GM12891 (cell line): ENCODE results near the gene FAM50A.

Experiments
- PAX5 ChIP-seq: IDR thresholded peaks from 2 replicates; pipeline ENCODE4 v1.6.1; 2011; ENCODE audit warnings: low read length, moderate library complexity, mild to moderate bottlenecking; ENCODE audit not compliant: insufficient read depth, severe bottlenecking
- POLR2A ChIP-seq: IDR thresholded peaks from 2 replicates; pipeline ENCODE4 v1.6.1; 2011; ENCODE audit warnings: low read depth, low read length, control low read depth
- POLR2AphosphoS5 ChIP-seq: IDR thresholded peaks from 2 replicates; pipeline ENCODE4 v1.6.1; 2011; ENCODE audit warnings: low read depth, low read length, control low read depth
- POU2F2 ChIP-seq: IDR thresholded peaks from 2 replicates; pipeline ENCODE4 v1.6.1; 2011; ENCODE audit warnings: low read depth, mild to moderate bottlenecking, control low read depth, low read length, moderate library complexity
- SPI1 ChIP-seq: IDR thresholded peaks from 2 replicates; pipeline ENCODE4 v1.6.1; 2011; ENCODE audit warnings: low read depth, low read length, control low read depth
- TAF1 ChIP-seq: IDR thresholded peaks from 2 replicates; pipeline ENCODE4 v1.6.1; 2011; ENCODE audit warnings: low read depth, low read length, control low read depth

DNA sequence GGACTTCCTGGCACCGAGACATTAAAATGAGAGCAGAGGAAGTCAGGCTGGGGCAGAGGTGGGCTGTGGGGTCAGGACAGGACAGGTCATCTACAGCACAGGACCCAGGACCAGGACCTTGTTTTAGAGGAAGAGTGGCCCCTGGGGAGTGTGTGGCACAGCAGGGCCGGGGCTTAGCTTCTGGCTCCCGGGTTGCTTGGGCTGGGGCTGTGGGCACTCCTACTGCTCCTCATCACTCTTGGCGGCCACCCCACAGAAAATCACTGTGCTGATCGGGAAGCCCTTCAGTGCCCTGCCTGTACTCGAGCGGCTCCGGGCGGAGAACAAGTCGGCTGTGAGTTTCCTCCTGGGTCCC lies 23.6 kb upstream of the FAM50A start:
- TF ChIP-seq POLR2A = no peak
- no peak for TF ChIP-seq SPI1
- TF ChIP-seq TAF1 = no peak
- TF ChIP-seq POLR2AphosphoS5 = no peak
- no peak for TF ChIP-seq POU2F2
- TF ChIP-seq PAX5 = no peak
